K562 (cell line): ENCODE data around the gene FOXJ1. TPM values are rescaled to one million over a fixed set of nuclear protein-coding genes. Genes with fewer than 3 reads are reported as not detected.

Source experiments
- ATAC-seq: fragments of 200-7000 bp; cut with Tn5 transposase; 3 replicates; pipeline ENCODE4 v1.9.1; 2020; ENCODE audit warnings: moderate library complexity
- BruUV-seq: library from RNA; stranded (reverse); fragments of 400-500 nt; replicated peaks from 2 replicates; lab custom pipeline; 2021; lab: Mats Ljungman, UMichigan
- CTCF ChIA-PET: fragments of 300-600 bp; formaldehyde crosslinking; extraction: SDS; loops from one replicate; lab custom pipeline; 2021; ENCODE audit warnings: low intra/inter-chr PET ratio; lab: Yijun Ruan, JAX
- POLR2A ChIA-PET: fragments of 300-600, 350-650 bp; sonication (Branson Sonifier 250); formaldehyde crosslinking; extraction: SDS; loops from one replicate; lab custom pipeline; 2021; ENCODE audit warnings: antibody characterized with exemption, inconsistent platforms; lab: Yijun Ruan, JAX
- DNase-seq, 4 experiments: peaks; one replicate each; pipeline versions ENCODE4 v3.0.0 to v3.0.0-alpha.2; 2011 to 2018; ENCODE audit warnings: low spot score in 3 of 4, mixed read lengths in 3 of 4; ENCODE audit errors: extremely low read depth in 1 of 4
- FAIRE-seq: peaks from 2 replicates; lab custom pipeline; 2011; peaks lifted over from hg19 to GRCh38; lab: Jason Lieb, UNC
- H2AFZ ChIP-seq: 2 replicates; pipeline ENCODE4 v1.6.0; 2011; ENCODE audit warnings: low read depth, low read length, control low read depth, inconsistent platforms
- H3K27ac ChIP-seq: fragments of 200-600 bp; 3 replicates; pipeline ENCODE4 v1.8.0; 2011; ENCODE audit warnings: low read depth, mild to moderate bottlenecking, control low read depth, inconsistent platforms, low read length, moderate library complexity, mixed read lengths; ENCODE audit errors: extremely low read depth
- H3K27me3 ChIP-seq, 2 experiments: fragments of 300-600 bp in 1 of 2; 2 replicates in 1 of 2; 3 replicates in 1 of 2; pipeline versions ENCODE4 v1.6.0 to v1.8.0; 2011; ENCODE audit warnings: inconsistent platforms in 2 of 2, low read length in 2 of 2, mild to moderate bottlenecking in 1 of 2, mixed read lengths in 1 of 2, moderate library complexity in 1 of 2; ENCODE audit not compliant: control insufficient read depth in 2 of 2, insufficient read depth in 2 of 2
- H3K36me3 ChIP-seq: fragments of 300-600 bp; 3 replicates; pipeline ENCODE4 v1.8.0; 2011; ENCODE audit warnings: mild to moderate bottlenecking, low read length, inconsistent platforms; ENCODE audit not compliant: control insufficient read depth, insufficient read depth
- H3K4me1 ChIP-seq, 2 experiments: fragments of 200-600 bp in 1 of 2; replicated peaks in 1 of 2; 2 replicates in 1 of 2; 3 replicates in 1 of 2; pipeline versions ENCODE4 v1.5.1 to v1.8.0; 2011; ENCODE audit warnings: inconsistent platforms in 2 of 2, low read length in 2 of 2, mild to moderate bottlenecking in 1 of 2, mixed read lengths in 1 of 2, moderate library complexity in 1 of 2; ENCODE audit not compliant: control insufficient read depth in 2 of 2, insufficient read depth in 2 of 2
- H3K4me2 ChIP-seq: 2 replicates; pipeline ENCODE4 v1.6.1; 2011; ENCODE audit warnings: low read length, control low read depth, inconsistent platforms, mixed read lengths; ENCODE audit not compliant: insufficient read depth
- H3K4me3 ChIP-seq: fragments of 200-600 bp; sonication (generic), shearing (Covaris generic); 2 replicates; pipeline ENCODE4 v1.5.1; 2016; ENCODE audit warnings: control low read depth, inconsistent platforms
- H3K79me2 ChIP-seq: fragments of 200-600 bp; 3 replicates; pipeline ENCODE4 v1.8.0; 2011; ENCODE audit warnings: low read length, inconsistent platforms; ENCODE audit not compliant: control insufficient read depth, insufficient read depth
- H3K9ac ChIP-seq, 2 experiments: 2 replicates each; pipeline versions ENCODE4 v1.6.0 to v1.6.1; 2011; ENCODE audit warnings: low read depth in 2 of 2, low read length in 2 of 2, control low read depth in 1 of 2, inconsistent platforms in 1 of 2, mild to moderate bottlenecking in 1 of 2, mixed read lengths in 1 of 2; ENCODE audit not compliant: insufficient read depth in 1 of 2
- H3K9me1 ChIP-seq: one replicate; pipeline ENCODE4 v1.6.0; 2011; ENCODE audit warnings: inconsistent platforms, mild to moderate bottlenecking, low read length, moderate library complexity; ENCODE audit not compliant: control insufficient read depth, insufficient read depth
- H3K9me3 ChIP-seq: replicated peaks from 2 replicates; pipeline ENCODE4 v1.5.1; 2011; ENCODE audit warnings: low read depth, low read length, inconsistent platforms; ENCODE audit not compliant: control insufficient read depth, insufficient read depth
- H4K20me1 ChIP-seq: replicated peaks from 2 replicates; pipeline ENCODE4 v1.6.1; 2011; ENCODE audit warnings: low read length, inconsistent platforms, mixed read lengths; ENCODE audit not compliant: control insufficient read depth, insufficient read depth
- CCNT2 ChIP-seq: IDR thresholded peaks from 2 replicates; pipeline ENCODE4 v1.6.1; 2011; ENCODE audit warnings: borderline replicate concordance, low read depth, mild to moderate bottlenecking, moderate library complexity, mixed read lengths, low read length; ENCODE audit not compliant: insufficient read length; ENCODE audit errors: extremely low read depth
- GABPA ChIP-seq: fragments of 200-800 bp; sonication (Bioruptor generic); conservative IDR thresholded peaks from 2 replicates; pipeline ENCODE4 v1.6.1; 2016; ENCODE audit warnings: low read depth, missing genetic modification characterization, missing compliant biosample characterization
- GTF2E2 ChIP-seq: fragments of 200-800 bp; sonication (Bioruptor generic); IDR thresholded peaks from 2 replicates; pipeline ENCODE4 v1.6.1; 2016; ENCODE audit warnings: missing genetic modification characterization, missing compliant biosample characterization
- HLTF ChIP-seq: fragments of 450-650 bp; IDR thresholded peaks from 2 replicates; pipeline ENCODE4 v1.6.1; 2016
- MEF2A ChIP-seq: IDR thresholded peaks from 2 replicates; pipeline ENCODE4 v1.6.1; 2011; ENCODE audit warnings: low read depth, mild to moderate bottlenecking, low read length, moderate library complexity; ENCODE audit not compliant: control insufficient read depth
- NFIX ChIP-seq: fragments of 250-450 bp; sonication (Bioruptor Pico); IDR thresholded peaks from 2 replicates; pipeline ENCODE4 v1.4.0; 2020; ENCODE audit warnings: low read depth, mild to moderate bottlenecking, moderate library complexity
- NR3C1 ChIP-seq: sonication (generic); formaldehyde crosslinking; IDR thresholded peaks from 2 replicates; pipeline ENCODE4 v1.8.1; 2022; ENCODE audit warnings: missing genetic modification reagents
- POLR2B ChIP-seq: fragments of 450-650 bp; IDR thresholded peaks from 2 replicates; pipeline ENCODE4 v1.6.1; 2018; ENCODE audit warnings: low read depth; ENCODE audit not compliant: partially characterized antibody
- PRMT5 ChIP-seq: sonication (generic); formaldehyde crosslinking; IDR thresholded peaks from 2 replicates; pipeline ENCODE4 v1.5.0; 2020; ENCODE audit warnings: missing genetic modification reagents
- ZBTB8A ChIP-seq: fragments of 450-650 bp; IDR thresholded peaks from 2 replicates; pipeline ENCODE4 v1.6.1; 2018; ENCODE audit warnings: mild to moderate bottlenecking, moderate library complexity; ENCODE audit not compliant: partially characterized antibody
- ZKSCAN8 ChIP-seq: fragments of 200-800 bp; sonication (Bioruptor generic); IDR thresholded peaks from 2 replicates; pipeline ENCODE4 v1.6.1; 2016; ENCODE audit warnings: missing genetic modification characterization, missing compliant biosample characterization
- ZNF23 ChIP-seq: fragments of 250-450 bp; sonication (Bioruptor Pico); IDR thresholded peaks from 2 replicates; pipeline ENCODE4 v1.4.0; 2020; ENCODE audit warnings: mild to moderate bottlenecking
- ZNF407 ChIP-seq: fragments of 450-650 bp; IDR thresholded peaks from 2 replicates; pipeline ENCODE4 v1.6.1; 2016; ENCODE audit warnings: low read depth
- WGBS: fragments of 100-300 bp; shearing (Covaris generic); methylation state at CpG from one replicate; pipeline ENCODE4 v1.1.6; 2016; ENCODE audit warnings: low coverage, mixed read lengths; ENCODE audit not compliant: insufficient coverage; ENCODE audit errors: missing lambda C conversion rate; 5-methylcytosine and 5-hydroxymethylcytosine counted together
- in situ Hi-C: fragments of 300-500 bp; cut with MboI; formaldehyde crosslinking; loops from 4 replicates; pipeline ENCODE4 v1.15.0; 2018; ENCODE audit warnings: inconsistent platforms, mixed read lengths
- intact Hi-C: fragments of 100-400 bp; cut with micrococcal nuclease; formaldehyde crosslinking; loops from 2 replicates; pipeline ENCODE4 v1.14.2; 2022
- polyA plus RNA-seq, 8 experiments: library from polyadenylated mRNA; depleted of rRNA in 4 of 8; stranded (reverse) in 5 of 8; unstranded in 3 of 8; fragments of >200 nt; fragmentation: Nextera tagmentation in 2 of 8; fragmentation: Illumina TruSeq in 1 of 8; extraction: Ambion mirVana in 2 of 8; extraction: Trizol in 1 of 8; gene quantifications; 2 replicates each; pipeline versions ENCODE4 v1.2.1 to v1.2.3, GENCODE V29; 2011 to 2014; ENCODE audit warnings: inconsistent platforms in 1 of 8, missing spikeins in 1 of 8
- total RNA-seq, 7 experiments: library from RNA; depleted of rRNA in 6 of 7; stranded (reverse); fragments of >200 nt in 6 of 7; fragmentation: Illumina TruSeq in 2 of 7; extraction: Trizol in 2 of 7; gene quantifications; 2 replicates each; pipeline versions ENCODE4 v1.2.1 to v1.2.3, GENCODE V29; 2011 to 2021; ENCODE audit warnings: low replicate concordance in 1 of 7
- TF ChIP-seq, protein P1 (sequence below): IDR thresholded peaks from 2 replicates; pipeline ENCODE4 v1.6.1; 2014; ENCODE audit warnings: antibody characterized with exemption

The FOXJ1 gene
- total and polyA plus RNA-seq, 9 of the 15 experiments (the other 6 are each of a cell fraction or from before 2014, with no cell fraction given): 0.07 TPM; not detected in 8

GRCh38 chr17:76163919-76164318 is 22.9 kb upstream of the FOXJ1 start:
- TF ChIP-seq NR3C1 (no peak), GTF2E2 (no peak), ZBTB8A (no peak), MEF2A (no peak), GABPA (tag) (no peak), NFIX (no peak), ZNF23 (no peak), CCNT2 (no peak), ZNF407 (no peak), POLR2B (no peak), ZKSCAN8 (CRISPR knock-in tag) (no peak), HLTF (no peak), PRMT5 (CRISPR knock-in tag) (no peak)
- TF ChIP-seq, protein P1, sequence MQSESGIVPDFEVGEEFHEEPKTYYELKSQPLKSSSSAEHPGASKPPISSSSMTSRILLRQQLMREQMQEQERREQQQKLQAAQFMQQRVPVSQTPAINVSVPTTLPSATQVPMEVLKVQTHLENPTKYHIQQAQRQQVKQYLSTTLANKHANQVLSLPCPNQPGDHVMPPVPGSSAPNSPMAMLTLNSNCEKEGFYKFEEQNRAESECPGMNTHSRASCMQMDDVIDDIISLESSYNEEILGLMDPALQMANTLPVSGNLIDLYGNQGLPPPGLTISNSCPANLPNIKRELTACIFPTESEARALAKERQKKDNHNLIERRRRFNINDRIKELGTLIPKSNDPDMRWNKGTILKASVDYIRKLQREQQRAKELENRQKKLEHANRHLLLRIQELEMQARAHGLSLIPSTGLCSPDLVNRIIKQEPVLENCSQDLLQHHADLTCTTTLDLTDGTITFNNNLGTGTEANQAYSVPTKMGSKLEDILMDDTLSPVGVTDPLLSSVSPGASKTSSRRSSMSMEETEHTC: no peak
- H3K36me3 ChIP-seq: peaks cover 64% of the 10 kb centered on the region
- no peaks in the 10 kb centered on the region for H4K20me1 ChIP-seq
- WGBS: 91% methylated on average over 4 of the region's 4 CpGs
- no peaks in the 10 kb centered on the region for H3K79me2 ChIP-seq
- no peak for FAIRE-seq
- no peak for DNase-seq
- H3K27me3 ChIP-seq: no peaks in the 10 kb centered on the region
- in situ Hi-C loops: no loop called here
- H3K4me1 ChIP-seq: peaks cover 5 to 9% of the 10 kb centered on the region in 2 experiments; a peak in 4 of 5 replicates
- ATAC-seq: no peak
- POLR2A ChIA-PET: no interaction called here
- no peaks in the 10 kb centered on the region for H3K9me1 ChIP-seq
- CTCF ChIA-PET: no interaction called here
- H3K9me3 ChIP-seq: no peaks in the 10 kb centered on the region
- no TSS peak for BruUV-seq
- no peak overlapping the region for H3K4me2 ChIP-seq
- no peak overlapping the region for H2AFZ ChIP-seq
- no peak overlapping the region for H3K4me3 ChIP-seq
- intact Hi-C loops: no loop called here
- H3K9ac ChIP-seq: no peak overlapping the region
- H3K27ac ChIP-seq: no peak overlapping the region
